ENCODE results near the gene THADA.

Gene THADA

DNA sequence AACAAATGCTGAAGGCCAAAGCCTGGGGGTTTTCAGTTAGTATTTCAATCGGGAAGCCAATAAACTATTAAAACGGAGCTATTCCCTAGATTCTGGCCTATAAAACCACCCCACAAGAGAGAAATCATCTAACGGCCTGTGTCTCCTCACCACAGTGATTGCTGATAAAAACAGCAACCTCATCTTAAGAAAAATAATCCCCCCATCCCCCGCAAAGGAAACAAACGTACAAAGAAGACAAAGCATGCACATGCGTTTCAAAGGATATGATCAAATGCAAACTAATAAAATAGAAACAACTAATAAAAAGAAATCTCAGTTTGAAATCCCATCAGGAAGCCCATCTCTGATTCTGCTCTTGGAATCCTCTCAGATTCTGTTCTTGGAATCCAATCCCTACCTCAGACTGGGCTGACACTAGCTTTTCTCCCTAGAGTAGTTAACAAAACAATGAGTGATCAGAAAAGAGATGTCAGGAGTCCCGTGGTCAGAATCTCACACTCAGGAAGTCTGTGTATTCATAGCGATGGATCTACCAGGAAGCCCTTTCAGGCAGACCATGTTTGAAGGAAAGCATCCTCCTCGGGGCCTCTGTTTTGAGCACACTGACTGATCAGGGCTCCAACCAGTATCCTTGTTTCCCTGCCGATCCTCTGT lies 150.7 kb downstream of the THADA start:
- DNase-seq (ENCODE audit: low read depth, low spot score) = no peak

GRCh38 chr2:43443282-43443681 lies 152.6 kb downstream of the THADA start:
- no peak for DNase-seq (ENCODE audit: low read depth, low spot score)

GRCh38 chr2:43441195-43441594 lies 154.6 kb downstream of the THADA start:
- DNase-seq (ENCODE audit: low read depth, low spot score) = no peak

- no peak for DNase-seq (ENCODE audit: low read depth, low spot score)
These were observed 156.8 kb downstream of the THADA start for GRCh38 chr2:43438858-43439655.

DNA sequence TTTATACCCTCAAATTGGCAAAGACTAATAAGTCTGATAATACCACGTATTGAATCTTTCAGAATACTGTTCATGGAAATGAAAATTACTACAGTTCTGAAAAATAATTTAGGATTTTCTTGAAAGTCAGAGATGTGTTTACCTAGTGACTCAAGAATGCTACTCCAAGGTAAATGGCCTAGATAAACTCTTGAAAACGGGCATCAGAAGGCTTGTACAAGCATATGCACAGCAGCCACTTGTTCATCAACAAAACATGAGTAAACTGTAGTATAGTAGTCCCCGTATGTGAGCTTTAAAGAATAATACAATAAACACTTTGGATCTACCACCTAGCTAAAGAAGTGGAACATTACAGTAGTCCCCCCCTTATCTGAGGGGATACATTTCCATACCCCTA lies 157.5 kb downstream of the THADA start:
- DNase-seq (ENCODE audit: low read depth, low spot score) = no peak

DNA sequence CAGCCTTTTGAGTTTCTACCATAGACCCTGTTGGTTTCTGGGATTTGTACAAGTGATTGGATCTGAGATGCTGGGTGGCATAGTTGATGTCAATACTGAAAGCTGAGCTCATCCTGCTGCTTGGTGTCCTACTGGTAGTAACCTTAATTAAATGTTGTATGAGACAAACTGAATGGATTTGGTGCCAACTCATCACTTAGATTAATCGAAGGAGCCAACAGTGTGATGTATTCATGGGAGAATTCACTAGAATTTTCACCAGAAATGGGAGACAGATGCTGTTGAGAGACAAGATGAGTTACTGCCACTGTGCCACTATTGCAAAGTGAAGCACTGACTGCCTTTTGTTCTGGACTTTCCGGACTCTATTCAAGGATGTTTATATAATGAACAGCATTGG lies 158.5 kb downstream of the THADA start:
- DNase-seq (ENCODE audit: low read depth, low spot score) = no peak

- DNase-seq (ENCODE audit: low read depth, low spot score) = no peak
These were observed 159.4 kb downstream of the THADA start for GRCh38 chr2:43436431-43436830.

DNA sequence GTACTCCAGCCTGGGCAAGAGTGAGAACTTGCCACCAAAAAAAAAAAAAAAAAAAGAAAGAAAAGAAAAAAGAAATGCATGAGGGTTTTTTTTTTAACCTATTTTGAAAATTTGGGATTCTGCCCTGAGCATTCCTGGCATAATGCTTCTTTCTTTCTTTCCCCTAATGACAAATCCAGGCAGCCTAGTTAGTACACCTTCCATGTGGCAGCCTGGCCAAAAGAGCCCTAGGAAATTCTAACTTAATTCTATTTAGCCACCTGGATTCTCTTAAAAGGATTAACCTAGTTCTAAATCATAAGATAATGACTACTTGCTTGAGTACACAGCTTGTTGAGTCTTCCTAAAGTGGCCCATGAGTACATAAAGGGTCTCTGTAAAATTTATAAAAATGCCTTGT lies 160.1 kb downstream of the THADA start:
- no peak for DNase-seq (ENCODE audit: low read depth, low spot score)

DNA sequence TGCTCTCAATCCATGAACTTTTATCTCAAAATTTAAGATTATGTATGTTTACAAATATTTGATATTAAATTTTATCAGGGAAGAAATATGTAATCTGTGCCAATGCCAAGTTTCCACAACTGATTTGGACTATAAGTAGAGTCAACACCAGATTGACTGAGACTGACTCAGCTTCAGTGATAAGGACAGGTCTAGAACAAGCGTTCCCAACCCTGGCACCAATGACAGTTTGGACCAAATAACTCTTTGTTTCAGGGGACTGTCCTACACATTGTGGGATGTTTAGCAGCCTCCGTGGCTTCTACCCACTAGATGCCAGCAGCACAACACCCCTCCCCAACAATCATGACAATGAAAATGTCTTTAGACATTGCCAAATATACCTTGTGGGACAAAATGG lies 165.3 kb downstream of the THADA start:
- no peak for DNase-seq (ENCODE audit: low read depth, low spot score)

- DNase-seq (ENCODE audit: low read depth, low spot score) = no peak
These were observed 166.5 kb downstream of the THADA start for GRCh38 chr2:43429369-43429768.

GRCh38 chr2:43427032-43427424 lies 168.8 kb downstream of the THADA start:
- DNase-seq (ENCODE audit: low read depth, low spot score) = no peak

- DNase-seq (ENCODE audit: low read depth, low spot score) = peak; percentile 22
These were observed 169.4 kb downstream of the THADA start for GRCh38 chr2:43426305-43427031.

DNA sequence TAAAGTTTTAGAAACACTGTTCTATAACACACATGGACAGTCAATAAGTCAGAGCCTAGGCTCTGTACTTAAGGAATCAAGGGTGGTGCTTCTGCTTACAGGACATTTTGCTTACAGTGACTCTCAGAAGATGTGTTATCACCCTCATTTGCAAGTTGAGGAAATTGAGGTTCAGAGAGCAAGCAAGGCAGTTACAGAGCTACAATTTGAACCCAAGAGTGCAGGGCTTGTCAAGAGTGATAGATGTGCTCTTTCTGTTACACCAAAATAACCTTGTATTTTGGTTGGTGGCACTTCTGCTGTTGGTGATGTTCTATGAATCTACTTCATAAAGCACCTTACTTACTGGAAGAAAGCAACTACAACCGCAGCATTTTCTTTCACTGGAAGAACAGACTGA lies 170.2 kb downstream of the THADA start:
- no peak for DNase-seq (ENCODE audit: low read depth, low spot score)

DNA sequence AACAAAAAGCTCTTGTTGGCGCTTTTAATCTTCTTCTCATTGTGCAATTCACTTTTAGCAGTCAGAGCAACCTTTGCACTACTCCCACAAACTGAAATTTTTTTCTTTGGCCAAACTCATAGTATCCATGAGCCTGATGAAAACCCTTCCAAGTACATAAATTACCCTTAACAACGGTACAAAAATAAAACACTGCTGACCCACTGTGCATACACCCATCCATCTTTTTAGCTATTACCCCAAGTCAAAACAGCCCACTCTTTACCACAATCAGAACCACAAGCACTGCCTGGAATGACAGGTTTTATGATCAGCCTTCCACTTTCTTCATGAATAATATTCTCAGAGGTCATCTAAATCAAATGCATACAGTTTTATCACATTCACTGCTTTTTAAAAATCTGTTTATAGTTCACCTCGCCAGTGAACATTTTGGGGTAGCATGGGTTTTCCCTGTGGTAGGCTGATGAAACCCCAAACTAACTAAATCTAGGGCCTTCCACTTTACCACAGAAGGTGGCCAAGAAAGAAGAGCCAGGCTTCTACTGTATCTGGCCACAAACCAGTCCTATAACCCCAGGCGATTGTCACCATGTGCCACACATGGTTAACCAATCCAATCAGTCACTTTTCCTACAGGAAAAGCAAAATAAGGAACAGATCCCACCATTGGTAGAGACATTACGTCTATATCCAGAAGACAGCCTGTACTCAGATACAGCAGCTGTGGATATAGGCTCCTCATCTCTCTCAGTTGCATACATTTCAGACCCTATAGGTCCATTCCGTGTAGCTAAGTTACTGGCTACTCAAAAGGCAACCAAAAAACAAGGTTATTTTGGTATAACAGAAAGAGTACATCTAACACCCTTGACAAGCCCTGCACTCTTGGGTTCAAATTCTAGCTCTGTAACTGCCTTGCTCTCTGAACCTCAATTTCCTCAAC lies 171.3 kb downstream of the THADA start:
- DNase-seq (ENCODE audit: low read depth, low spot score) = no peak

- DNase-seq (ENCODE audit: low read depth, low spot score) = no peak
These were observed 171.9 kb downstream of the THADA start for GRCh38 chr2:43423941-43424261.

DNA sequence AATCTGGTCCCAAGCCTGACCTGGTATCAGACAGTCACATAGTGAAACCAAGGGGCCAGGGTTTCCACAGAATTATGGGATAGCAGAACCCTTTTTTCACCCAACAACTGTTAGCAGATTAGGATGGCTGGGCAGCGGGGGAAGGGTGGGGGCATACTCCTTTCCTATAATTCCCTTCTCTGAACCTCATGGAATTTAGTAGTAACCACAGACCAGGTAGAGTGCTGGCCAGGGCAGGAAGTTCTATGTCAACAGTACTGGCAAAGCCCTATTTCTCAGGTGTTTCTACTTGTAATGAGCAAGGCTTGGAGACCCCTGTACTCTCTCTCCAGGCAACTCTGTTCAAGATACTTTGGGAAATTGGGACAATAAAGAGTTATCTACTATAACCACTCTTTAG lies 174.6 kb downstream of the THADA start:
- DNase-seq (ENCODE audit: low read depth, low spot score) = no peak

GRCh38 chr2:43420389-43420801 lies 175.4 kb downstream of the THADA start:
- DNase-seq (ENCODE audit: low read depth, low spot score) = no peak

GRCh38 chr2:43419876-43420275 lies 176.0 kb downstream of the THADA start:
- DNase-seq (ENCODE audit: low read depth, low spot score) = no peak

GRCh38 chr2:43419243-43419642 lies 176.6 kb downstream of the THADA start:
- no peak for DNase-seq (ENCODE audit: low read depth, low spot score)

GRCh38 chr2:43418680-43419079 lies 177.2 kb downstream of the THADA start:
- no peak for DNase-seq (ENCODE audit: low read depth, low spot score)

- DNase-seq (ENCODE audit: low read depth, low spot score) = no peak
These were observed 178.5 kb downstream of the THADA start for GRCh38 chr2:43417300-43417699.

DNA sequence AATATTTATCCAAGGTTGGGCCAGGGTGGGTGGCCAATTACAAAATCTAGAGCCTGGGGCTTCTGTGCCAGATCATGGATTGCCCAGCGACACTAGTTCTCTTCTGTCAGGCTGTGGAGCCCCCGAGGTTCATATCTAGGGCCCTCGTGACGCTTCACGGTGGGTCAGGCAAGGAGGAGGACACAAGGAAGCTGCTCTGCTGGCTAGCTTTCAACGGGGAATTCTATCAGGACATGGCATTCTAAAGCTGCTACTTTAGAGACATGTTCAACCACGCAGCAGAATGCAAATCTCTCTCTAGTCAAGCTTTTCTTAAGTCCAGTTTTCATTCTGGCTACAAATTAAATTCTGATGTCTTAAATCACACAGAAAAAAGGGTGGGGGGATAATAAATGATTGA lies 180.2 kb downstream of the THADA start:
- no peak for DNase-seq (ENCODE audit: low read depth, low spot score)
